CD4-positive, alpha-beta T cell treated with Interleukin-15 for 1 hour (primary cell): ENCODE measurements around the gene SNAPC1.
"Not testable (repeated sequence)": the region's sequence is repeated elsewhere in the genome, so short reads cannot be mapped to it uniquely, and the experiment has no call there.

Experiments used
- DNase-seq: peaks from one replicate; pipeline ENCODE4 v3.0.0-alpha.2; 2020

The SNAPC1 gene

DNA sequence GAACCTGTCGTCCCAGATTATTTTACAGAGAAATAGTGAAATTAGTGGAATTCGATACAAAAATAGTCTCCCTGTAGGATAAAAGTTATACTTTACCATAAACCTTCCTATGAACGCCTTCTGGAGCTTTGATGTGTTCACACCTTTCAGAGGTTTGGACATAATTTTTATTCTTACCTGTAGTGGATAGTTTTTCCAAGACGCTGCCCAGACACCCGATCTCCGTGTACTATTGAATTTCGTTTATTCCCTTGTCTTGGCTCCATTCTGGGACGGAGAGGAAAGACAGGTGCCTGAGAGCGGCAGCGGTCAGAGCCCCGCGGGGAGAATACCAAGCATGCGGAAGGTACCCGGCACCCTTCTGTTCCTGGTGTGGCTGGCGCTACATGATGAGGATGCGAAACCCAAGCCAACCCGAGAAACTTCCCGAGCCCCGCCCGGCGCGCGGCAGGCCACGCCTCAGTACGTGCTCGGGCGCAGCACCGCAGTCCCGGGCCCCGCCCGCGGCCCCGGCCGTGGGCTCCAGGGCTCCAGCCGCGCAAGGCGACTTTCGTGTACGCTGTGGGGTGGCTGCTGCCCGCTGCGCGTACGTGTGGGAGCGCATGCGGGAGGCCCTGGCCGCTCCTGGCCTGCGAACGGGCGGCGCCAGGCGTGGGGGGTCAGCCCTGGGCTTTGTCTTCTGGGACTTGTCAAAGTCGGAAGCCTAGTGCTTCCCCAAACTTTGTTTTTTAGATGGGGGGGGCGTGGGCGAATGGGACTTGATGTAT is 11.3 kb upstream of the SNAPC1 start:
- peak; percentile 82 for DNase-seq

DNA sequence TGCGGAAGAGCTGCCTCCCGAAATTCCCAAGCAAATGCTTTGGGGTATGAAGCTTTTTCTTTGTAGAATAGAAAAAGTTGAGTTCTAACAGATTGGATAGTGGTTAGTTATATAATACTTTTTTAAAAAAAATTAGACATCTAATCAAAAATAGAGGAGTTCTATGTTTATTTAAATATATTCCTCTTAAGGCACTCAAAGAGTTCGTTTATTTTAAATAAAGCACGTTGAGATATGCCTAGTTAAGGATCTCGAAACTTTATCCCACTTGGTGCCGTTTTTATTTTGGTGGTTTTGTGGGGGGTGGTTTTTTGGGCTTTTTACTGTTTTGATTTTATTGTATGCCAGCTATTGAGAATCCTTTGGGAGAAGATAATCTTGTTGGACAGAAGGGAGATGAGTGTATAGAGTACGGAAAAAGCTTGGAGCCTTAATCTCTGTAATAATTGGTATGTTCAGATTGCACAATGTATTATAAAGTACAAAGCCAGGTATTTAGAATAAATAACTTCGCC is 10.7 kb upstream of the SNAPC1 start:
- DNase-seq, result no peak

DNA sequence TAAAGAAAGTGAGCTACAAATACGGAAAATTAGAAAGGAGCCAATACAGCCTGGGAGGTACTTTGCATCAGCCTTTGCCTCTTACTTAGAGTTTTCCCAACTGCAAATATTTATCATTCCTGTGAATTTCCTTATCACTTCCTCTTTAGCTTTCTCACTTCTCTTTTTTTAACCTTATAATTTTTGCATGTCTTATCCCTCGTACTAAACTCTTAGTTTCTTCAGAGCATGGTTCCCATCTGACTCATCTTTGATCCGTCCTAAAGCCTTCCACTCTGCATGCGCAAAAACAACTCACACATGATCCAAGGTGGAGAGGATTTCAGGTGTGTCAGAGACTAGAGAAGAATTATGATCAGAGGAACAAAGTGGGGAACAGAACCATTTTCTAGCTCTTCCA is 9.6 kb upstream of the SNAPC1 start:
- no peak for DNase-seq

DNA sequence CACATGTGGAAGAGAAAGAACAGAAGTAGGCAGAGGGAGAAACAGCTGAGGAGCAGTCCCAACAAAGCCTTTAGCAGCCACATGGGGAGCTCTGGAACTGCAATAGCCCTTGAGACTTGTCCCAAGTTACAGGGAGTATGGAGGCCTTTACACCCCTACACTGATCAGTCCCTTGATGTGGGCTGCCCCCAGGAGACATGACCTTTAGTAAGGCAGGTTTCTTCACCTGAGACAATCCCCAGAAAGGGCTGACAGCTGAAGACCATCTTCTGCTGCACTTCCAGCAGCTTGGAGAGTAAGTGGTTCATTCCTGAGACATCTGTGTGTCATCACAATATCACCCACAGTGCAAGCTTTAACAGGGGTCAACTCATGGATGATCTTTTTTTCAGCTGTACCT is 8.6 kb upstream of the SNAPC1 start:
- no peak for DNase-seq

DNA sequence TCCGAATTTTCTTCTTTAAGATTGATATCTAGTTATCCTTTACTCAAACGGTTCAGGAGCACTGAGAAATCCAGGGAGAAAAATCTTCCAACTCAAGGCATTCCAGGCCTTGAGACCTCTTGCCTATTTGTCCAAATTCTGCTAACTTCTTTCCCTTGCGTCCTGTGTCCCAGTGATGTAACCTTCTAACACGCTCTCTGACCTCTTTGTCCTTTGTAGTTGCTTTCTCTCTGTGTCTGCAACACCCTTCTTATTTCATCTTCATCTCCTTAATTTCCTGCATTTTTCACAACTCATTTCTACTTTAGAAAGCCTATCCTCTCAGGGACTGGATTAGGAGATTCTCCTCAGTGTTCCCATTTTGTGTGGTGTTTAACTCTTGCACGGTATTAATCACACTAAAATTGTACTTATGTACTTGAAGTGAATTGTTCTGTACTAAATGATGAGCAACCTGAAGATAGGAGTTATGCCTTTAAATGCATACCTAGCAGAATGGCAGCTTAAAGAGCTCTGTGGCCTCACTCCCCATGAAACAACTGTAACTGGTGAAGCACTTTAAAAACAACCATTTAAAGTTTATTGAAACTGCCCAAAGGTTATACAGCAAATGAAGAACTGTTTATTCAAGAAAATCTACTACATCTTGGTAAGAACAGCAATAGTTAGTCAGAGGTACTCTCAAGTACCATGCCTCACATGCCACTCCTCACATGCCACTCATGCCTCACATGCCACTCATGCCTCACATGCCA is 7.4 kb upstream of the SNAPC1 start:
- DNase-seq, result no peak

DNA sequence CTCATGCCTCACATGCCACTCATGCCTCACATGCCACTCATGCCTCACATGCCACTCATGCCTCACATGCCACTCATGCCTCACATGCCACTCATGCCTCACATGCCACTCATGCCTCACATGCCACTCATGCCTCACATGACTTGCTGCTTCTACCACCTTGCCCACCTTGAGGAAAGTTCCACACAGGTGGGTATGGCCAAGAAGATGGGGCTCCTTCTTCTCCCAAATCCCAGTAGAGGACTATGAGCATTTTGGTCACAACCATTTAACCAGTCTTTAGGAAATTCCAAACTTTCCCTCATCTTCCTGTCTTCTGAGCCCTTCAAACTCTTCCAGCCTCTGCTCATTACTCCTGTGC is 6.9 kb upstream of the SNAPC1 start:
- DNase-seq, result not testable (repeated sequence)

DNA sequence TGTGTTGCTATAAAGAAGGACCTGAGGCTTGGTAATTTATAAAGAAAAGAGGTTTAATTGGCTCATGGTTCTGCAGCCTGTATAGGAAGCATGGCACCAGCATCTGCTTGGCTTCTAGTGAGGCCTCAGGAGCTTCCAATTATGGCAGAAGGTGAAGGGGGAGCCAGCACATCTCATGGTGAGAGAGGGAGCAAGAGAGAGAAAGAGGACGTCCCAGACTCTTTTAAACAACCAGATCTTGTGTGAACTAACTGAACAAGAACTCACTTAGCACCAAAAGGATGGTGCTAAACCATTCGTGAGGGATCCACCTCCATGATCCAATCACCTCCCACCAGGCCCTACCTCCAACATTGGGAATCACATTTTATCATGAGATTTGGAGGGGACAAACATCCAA is 6.1 kb upstream of the SNAPC1 start:
- DNase-seq, result no peak

DNA sequence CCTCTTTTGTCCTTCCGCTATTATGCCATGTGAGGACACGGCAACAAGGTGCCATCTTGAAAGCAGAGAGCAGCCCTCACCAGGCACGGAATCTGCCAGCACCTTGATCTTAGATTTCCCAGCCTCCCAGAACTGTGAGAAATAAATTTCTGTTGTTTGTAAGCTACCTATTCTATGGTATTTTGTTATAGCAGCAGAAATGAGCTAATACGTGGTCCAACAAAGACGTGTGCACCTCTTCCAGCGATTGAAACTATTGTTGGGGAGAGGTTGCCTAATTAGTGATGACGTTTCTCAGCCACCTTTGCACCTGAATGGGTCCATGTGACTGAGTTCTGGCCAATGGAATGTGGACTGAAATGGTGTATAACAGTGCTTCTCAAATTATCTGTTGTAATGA is 2.3 kb upstream of the SNAPC1 start:
- DNase-seq, result no peak

DNA sequence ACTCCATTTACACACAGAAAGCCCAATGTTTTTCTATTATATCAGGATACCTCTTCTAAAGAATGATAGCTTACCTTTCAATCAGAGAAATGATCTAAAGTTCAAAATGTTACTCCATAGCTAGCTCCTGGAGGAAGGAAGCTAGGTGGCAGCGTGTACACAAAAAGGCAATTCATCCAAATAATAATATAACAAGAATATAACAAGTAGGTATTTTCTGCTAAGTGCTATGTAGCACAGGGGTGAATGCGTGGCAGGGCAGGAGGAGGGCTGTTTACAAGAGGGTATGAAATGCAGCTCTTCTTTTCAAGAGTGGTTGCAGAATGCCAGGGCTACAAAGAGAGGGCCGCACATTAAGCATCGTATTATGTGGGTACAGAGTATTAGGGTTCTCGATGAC is 663 bp upstream of the SNAPC1 start:
- no peak for DNase-seq

DNA sequence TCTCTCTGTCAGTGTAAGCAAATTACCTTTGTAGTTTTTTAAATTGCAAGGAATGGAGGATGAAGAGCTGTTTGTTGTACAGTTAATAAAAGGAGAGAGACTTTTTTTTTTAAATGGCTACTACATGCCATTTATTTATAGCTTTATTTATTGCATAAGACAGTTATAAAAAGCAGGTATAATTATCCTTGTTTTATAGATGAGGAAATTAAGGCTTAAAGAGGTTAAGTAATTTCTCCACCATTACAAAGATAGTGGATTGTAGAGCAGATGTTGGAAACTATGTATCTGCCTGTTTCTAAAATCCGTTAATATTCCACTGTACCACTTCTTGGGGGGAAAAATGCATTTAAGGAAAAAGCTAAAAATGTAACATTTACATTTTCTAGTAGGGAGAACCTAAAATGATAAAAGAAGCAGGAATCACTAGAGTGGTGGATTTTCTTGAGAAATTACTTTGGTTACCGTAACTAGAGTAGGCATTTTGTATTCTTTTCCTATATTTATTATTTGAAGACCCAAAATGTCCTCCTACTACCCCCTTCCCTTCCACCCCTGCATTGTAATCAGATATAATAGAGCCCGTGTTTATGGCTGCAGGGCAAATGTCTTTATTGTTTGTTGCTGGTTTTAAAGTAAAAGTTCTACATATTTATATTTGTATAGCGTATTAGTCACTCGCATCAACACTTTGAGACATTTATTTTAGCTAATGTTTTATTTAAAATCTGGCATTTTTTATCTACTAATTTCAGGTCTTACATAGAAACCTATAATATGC is 2.3 kb downstream of the SNAPC1 start:
- no peak for DNase-seq

DNA sequence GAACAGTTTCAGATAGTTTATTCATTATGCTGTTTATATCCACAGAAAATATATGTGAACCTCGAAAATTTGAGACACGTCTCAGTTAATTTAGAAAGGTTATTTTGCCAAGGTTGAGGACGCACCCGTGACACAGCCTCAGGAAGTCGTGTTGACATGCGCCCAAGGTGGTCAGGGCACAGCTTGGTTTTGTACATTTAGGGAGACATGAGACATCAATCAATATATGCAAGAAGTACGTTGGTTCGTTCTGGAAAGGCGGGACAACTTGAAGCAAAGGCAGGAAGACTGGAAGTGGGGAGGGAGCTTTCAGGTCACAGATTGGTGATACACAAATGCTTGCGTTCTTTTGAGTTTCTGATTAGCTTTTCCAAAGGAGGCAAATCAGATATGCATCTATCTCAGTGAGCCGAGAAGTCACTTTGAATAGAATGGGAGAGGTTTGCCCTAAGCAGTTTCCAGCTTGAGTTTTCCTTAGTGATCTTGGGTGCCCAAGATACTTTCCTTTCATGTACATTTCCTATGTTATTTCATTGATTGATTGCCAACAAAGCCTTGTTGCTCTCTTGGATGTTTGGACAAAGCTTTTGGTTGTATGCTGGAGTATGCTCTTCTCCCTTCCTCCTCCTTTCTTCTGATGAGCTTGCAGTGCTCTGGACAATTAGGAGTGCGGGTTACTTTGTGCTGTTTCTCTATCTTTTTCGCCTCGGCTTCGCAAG is 3.2 kb downstream of the SNAPC1 start:
- no peak for DNase-seq

DNA sequence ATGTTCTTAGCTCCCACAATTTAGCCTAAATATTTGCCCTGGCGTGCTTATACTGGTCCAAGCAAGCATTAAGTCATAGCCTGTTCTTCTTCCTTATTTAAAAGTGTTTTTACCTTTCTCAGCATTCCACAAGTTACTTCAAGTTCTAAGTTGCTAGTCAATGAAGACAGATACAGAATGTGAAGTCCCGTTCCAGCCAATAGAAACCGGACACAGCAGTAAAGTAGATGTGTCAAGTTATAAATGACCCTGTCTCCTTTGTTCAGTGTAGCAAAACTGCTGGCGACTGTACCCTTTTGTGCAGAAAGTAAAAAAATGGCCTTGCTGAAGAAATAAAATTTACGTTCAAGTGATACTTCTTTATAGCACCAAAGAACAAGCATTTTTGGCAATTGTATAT is 3.9 kb downstream of the SNAPC1 start:
- DNase-seq, result no peak

DNA sequence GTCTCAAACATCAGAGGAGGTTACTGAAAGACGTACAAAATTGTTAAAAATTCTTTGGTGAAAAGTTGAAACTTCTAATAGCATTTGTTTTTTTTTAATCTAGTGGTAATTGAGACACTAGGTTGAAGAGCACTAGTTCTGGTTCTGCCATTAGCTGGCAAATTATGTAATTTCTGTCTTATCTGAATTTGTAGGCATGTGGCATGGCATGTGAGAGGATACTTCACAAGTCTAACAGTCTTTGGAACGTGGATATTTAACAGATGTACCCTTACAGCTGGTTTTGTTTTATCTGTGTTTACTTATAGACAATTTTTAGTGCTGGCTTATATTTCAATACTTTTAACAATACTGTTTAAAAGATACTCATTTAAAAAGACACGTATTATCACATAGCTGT is 6.0 kb downstream of the SNAPC1 start:
- DNase-seq, result no peak

DNA sequence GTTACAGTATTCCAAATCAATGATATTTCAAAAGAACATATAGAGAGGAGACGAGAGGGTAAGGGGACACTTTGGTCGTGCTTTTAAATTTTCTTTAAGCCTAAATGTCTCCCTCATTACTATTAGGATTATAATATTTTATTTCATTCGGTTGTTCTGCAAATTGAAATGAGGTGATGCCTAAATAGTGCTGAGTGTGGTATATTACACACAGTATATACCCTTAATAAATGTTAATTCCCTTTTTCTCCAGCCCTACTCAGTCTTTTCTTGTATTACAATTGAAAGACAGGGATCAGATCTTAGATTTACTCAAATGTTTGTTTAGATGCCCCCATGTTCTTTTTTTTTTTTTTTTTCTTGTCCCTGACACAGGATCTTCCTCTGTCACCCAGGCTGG is 7.7 kb downstream of the SNAPC1 start:
- no peak for DNase-seq

DNA sequence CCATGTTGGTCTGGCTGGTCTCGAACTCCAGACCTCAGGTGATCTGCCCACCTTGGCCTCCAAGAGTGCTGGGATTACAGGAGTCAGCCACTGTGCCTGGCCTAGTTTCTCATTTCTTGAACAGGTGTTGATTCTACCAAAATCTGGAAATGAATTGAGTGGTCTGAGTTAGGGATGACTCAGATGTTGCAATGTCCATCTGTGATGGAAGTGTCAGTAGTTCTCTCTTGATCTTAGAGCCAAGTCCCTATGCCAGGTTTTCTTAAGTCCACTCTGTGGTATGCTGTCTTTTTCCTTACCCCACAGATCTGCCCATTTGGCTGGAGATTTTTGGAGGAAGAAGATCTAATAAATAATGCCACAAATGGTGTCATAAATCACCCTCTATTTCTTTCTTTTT is 12.6 kb downstream of the SNAPC1 start:
- DNase-seq, result no peak

DNA sequence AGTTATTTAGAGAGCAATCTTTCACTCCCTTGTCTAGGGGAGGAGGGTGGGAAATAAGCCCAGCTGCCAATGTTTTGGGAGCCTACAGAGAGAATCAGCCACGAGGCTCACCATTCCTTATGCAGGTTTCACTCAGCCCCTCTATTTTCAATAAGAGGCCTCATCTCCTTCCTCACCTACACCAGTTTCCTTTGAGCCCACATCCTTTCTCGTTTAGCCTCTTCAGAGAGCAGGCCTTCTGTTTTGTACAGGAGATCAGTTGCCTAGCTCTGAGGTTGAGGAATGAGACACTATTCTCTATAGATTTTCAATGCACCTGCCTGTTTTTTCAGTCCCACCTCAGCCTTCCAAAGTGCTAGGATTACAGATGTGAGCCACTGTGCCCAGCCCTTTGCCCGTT is 17.9 kb downstream of the SNAPC1 start:
- no peak for DNase-seq

DNA sequence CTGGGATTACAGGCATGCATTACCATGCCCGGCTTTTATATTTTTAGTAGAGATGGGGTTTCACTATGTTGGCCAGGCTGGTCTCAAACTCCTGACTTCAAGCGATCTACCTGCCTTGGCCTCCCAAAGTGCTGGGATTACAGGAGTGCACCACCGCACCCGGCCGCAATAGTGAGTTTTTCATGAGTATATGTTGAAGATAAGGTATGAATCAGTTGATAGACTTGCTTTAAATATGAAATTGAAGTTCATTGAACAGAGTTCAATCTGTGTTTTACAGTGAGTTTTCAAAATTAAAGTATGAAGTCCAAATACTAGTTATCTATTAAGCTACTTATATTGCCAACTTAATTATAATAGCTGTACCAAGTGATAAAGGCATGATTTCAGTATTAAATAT is 35.1 kb downstream of the SNAPC1 start:
- no peak for DNase-seq

DNA sequence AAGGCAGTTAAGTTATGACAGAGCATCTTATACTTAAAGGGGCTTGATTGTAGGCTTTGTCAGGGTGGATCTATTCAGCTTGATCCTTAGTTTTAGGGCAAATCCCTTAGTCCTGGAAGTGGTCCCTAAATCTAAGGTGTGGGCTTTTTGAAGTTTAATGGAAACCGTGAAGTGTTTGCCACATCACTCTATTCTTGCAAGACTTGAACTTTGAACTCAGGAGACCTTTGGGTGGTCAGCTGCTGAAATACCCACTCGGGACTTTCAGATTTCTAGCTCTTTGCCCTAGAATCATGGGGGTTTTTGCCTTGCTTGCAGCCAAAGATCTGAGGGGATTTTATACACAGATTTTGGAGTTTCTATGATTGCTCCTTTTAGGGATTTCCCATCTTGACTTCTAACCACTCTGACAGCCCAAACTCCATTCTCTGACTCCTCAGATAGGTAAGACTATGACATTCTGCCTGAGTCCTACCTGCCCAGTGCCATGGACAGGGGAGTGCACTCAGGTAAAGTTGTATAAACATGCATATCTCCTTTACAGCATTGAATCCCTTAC is 39.9 kb downstream of the SNAPC1 start:
- no peak for DNase-seq

DNA sequence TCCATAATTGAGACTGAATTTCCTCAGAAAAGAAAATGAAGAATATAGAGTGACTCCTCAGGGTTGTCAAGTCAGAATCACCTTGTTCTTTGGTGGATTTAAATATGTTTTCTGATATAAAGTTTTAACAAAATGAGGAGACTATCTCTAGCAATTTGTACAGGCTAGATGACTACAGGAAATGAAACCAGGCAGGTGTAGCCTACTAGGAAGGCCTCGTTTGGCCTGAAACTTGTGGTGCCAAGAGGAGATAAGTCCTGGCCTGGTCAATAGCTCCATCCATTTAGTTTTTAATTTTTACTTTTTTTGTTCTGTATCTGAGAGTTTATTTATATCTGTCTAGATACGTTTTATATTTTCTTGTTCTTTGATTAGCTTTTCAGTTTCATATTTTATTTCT is 41.5 kb downstream of the SNAPC1 start:
- DNase-seq, result no peak

DNA sequence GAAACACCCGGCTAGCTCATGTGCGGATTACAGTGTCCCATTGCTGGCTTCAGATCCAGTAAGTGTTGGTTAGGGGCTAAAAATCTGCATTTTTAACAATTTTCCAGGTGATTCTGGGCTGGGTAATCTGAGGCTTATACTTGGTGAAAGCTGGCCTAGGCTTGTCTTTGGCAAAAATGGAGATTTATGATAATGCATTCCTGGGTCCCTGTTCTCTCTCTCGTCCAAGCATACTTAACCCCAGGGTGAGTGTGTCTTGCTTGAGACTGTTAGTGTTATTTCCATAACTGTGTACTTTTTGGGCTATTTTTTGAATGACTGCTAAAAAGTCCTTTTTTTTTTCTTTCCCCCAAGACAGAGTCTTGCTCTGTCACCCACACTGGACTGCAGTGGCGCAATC is 43.2 kb downstream of the SNAPC1 start:
- DNase-seq, result no peak

DNA sequence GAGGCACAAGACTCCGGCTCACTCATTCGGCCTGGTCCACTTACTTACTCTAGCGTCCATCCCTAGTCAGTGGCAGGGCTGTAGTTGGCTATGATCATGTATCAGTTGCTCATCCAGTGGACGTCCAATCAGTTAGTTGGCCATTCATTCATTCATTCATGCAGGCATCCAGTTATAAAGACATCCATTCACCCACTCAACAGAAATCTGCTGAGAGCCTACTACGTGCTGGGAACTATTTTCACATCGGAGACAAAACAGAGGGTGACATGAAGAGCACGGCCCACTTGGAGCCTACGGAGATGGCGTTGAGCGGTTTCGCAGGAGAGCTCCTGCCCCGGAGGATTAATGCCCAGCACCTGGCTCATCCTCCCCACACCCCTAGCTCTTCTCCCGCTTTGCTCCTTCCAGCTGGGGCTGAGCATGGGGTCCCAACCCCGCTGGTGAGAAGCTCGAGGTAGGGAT is 49.7 kb downstream of the SNAPC1 start:
- no peak for DNase-seq

DNA sequence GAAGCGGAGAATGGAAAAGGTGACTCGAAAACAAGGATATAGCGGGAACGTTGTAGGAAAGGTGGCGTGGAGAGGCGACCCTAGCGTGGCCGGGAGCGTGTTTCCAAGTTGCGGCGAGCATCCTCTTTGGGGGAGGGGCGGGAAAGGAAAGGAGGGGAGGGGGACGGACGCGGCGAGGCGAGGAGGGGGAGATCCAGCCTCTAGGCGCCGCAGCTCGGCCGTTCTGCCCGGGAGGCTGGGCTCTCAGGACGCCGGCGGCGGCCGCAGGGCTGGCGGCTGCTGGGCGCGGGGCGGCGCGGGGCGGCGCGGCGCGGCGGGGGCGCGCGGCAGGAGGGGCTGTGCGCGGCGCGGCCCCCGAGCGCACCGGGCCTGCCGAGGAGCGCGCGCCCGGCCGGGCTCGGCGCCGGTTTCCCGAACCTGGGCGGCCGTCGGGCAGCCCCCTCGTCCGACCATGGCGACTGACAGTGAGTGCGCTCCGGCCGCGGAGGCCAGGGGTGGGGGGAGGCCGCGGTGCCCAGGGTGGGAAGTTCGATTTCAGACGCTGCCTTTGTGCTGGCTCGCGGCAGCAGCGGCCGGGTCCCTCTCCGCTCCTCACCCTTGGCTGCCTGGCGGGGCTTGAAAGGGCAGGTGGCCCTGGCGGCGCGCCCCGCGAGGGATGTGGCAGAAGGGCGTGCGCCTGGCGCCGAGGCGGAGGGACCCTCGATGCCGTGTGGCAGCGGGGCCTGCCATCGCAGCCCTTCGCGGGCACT is 50.3 kb downstream of the SNAPC1 start, which contains the start of gene SYT16:
Gene SYT16 (plus strand): TSS at position 357 of the 749 bp plus-strand sequence.
- DNase-seq, result no peak
